A549 (cell line): ENCODE data around the gene PHKB. TPM values are rescaled to one million over a fixed set of nuclear protein-coding genes. Genes with fewer than 3 reads are reported as not detected.

Experiments used
- ATAC-seq, 2 experiments: fragments of 200-7000 bp in 1 of 2; fragments of >200 bp in 1 of 2; cut with Nextera tagmentation in 1 of 2; cut with Tn5 transposase in 1 of 2; 3 replicates each; pipeline versions ENCODE4 v1.8.0 to v1.9.1; 2018 to 2020; ENCODE audit warnings: mild to moderate bottlenecking in 1 of 2, moderate library complexity in 1 of 2
- CTCF ChIA-PET: fragments of 300-600 bp; sonication (Branson Sonifier 250); formaldehyde crosslinking; extraction: SDS; loops from one replicate; lab custom pipeline; 2021; ENCODE audit warnings: antibody characterized with exemption, inconsistent platforms; lab: Yijun Ruan, JAX
- POLR2A ChIA-PET: fragments of 350-600 bp; formaldehyde crosslinking; extraction: SDS; loops from one replicate; lab custom pipeline; 2021; ENCODE audit warnings: antibody characterized with exemption, inconsistent platforms; lab: Yijun Ruan, JAX
- DNase-seq, 2 experiments: peaks; one replicate each; pipeline versions ENCODE4 v3.0.0 to v3.0.0-alpha.2; 2011 to 2016; ENCODE audit warnings: low read depth in 1 of 2, low spot score in 1 of 2
- FAIRE-seq: peaks from 2 replicates; lab custom pipeline; 2011; peaks lifted over from hg19 to GRCh38; lab: Jason Lieb, UNC
- H3K27ac ChIP-seq, 2 experiments: fragments of >200 bp; sonication (Bioruptor Twin); formaldehyde crosslinking; 3 replicates each; pipeline ENCODE4 v1.5.1; 2016 to 2017
- H3K4me1 ChIP-seq: fragments of >200 bp; sonication (Bioruptor Twin); formaldehyde crosslinking; 3 replicates; pipeline ENCODE4 v1.6.1; 2016
- H3K4me2 ChIP-seq: fragments of >200 bp; sonication (Bioruptor Twin); formaldehyde crosslinking; 3 replicates; pipeline ENCODE4 v1.6.1; 2016
- H3K4me3 ChIP-seq: fragments of >200 bp; sonication (Bioruptor Twin); formaldehyde crosslinking; 3 replicates; pipeline ENCODE4 v1.5.1; 2016
- H3K9me3 ChIP-seq: fragments of >200 bp; sonication (Bioruptor Twin); formaldehyde crosslinking; 3 replicates; pipeline ENCODE4 v1.6.1; 2016
- ATOH8 ChIP-seq: fragments of 250-450 bp; sonication (Bioruptor Pico); IDR thresholded peaks from 2 replicates; pipeline ENCODE4 v1.5.0; 2020; ENCODE audit warnings: low read depth, mild to moderate bottlenecking, moderate library complexity
- BCL3 ChIP-seq: fragments of >200 bp; sonication (Bioruptor Twin); formaldehyde crosslinking; IDR thresholded peaks from 3 replicates; pipeline ENCODE4 v1.6.1; 2016
- BHLHE40 ChIP-seq: IDR thresholded peaks from 2 replicates; pipeline ENCODE4 v1.6.1; 2012; ENCODE audit warnings: low read depth, low read length, inconsistent platforms
- CBX8 ChIP-seq: fragments of 200-600 bp; sonication (generic); IDR thresholded peaks from 2 replicates; pipeline ENCODE4 v1.6.1; 2016
- CHD2 ChIP-seq: fragments of 150-350 bp; IDR thresholded peaks from 2 replicates; pipeline ENCODE4 v1.6.1; 2014; ENCODE audit warnings: low read length; ENCODE audit not compliant: partially characterized antibody
- EHF ChIP-seq: fragments of 250-450 bp; sonication (Bioruptor Pico); IDR thresholded peaks from 2 replicates; pipeline ENCODE4 v1.5.0; 2020; ENCODE audit warnings: mild to moderate bottlenecking
- EP300 ChIP-seq, 2 experiments: fragments of >200 bp; sonication (Bioruptor Twin); formaldehyde crosslinking; IDR thresholded peaks; 2 replicates in 1 of 2; 3 replicates in 1 of 2; pipeline ENCODE4 v1.6.1; 2016 to 2017
- FOSB ChIP-seq: fragments of 250-450 bp; sonication (Bioruptor Pico); IDR thresholded peaks from 2 replicates; pipeline ENCODE4 v1.5.0; 2020; ENCODE audit warnings: mild to moderate bottlenecking, moderate library complexity
- FOSL2 ChIP-seq, 2 experiments: fragments of 450-650 bp in 1 of 2; fragments of >200 bp in 1 of 2; sonication (Bioruptor Twin) in 1 of 2; formaldehyde crosslinking; IDR thresholded peaks; 2 replicates each; pipeline versions ENCODE4 v1.5.0 to v1.6.1; 2016 to 2020; ENCODE audit warnings: mild to moderate bottlenecking in 1 of 2, moderate library complexity in 1 of 2
- HDAC2 ChIP-seq: fragments of 200-600 bp; sonication (generic); IDR thresholded peaks from 2 replicates; pipeline ENCODE4 v1.6.1; 2016
- HOXB13 ChIP-seq: fragments of 250-450 bp; sonication (Bioruptor Pico); IDR thresholded peaks from 2 replicates; pipeline ENCODE4 v1.5.0; 2020; ENCODE audit warnings: low read depth, mild to moderate bottlenecking, moderate library complexity
- JUNB ChIP-seq: fragments of >200 bp; sonication (Bioruptor Twin); formaldehyde crosslinking; IDR thresholded peaks from 2 replicates; pipeline ENCODE4 v1.6.1; 2016
- NR3C1 ChIP-seq: fragments of >200 bp; sonication (Bioruptor Twin); formaldehyde crosslinking; IDR thresholded peaks from 3 replicates; pipeline ENCODE4 v1.6.1; 2017
- SMC3 ChIP-seq: fragments of >200 bp; sonication (Bioruptor Twin); formaldehyde crosslinking; IDR thresholded peaks from 3 replicates; pipeline ENCODE4 v1.6.1; 2018; ENCODE audit warnings: inconsistent platforms
- SREBF2 ChIP-seq: fragments of 450-650 bp; IDR thresholded peaks from 2 replicates; pipeline ENCODE4 v1.6.1; 2014; ENCODE audit warnings: mild to moderate bottlenecking, moderate library complexity
- ZC3H11A ChIP-seq: fragments of 450-650 bp; IDR thresholded peaks from 2 replicates; pipeline ENCODE4 v1.6.1; 2014; ENCODE audit warnings: antibody characterized with exemption, mild to moderate bottlenecking
- WGBS: methylation state at CpG from one replicate; pipeline ENCODE4 v1.1.6; 2017; ENCODE audit errors: missing lambda C conversion rate; 5-methylcytosine and 5-hydroxymethylcytosine counted together
- polyA plus RNA-seq, 4 experiments: library from polyadenylated mRNA; depleted of rRNA in 3 of 4; stranded (reverse); fragments of >200 nt; fragmentation: RNase III in 1 of 4; extraction: RNeasy Plus Mini Kit Qiagen cat#74134 plus additional on column Dnase treatment in 1 of 4; gene quantifications; 2 replicates in 3 of 4; 3 replicates in 1 of 4; pipeline ENCODE4 v1.2.3, GENCODE V29; 2011 to 2017
- TF ChIP-seq, protein P1 (sequence below): fragments of >200 bp; sonication (Bioruptor Twin); formaldehyde crosslinking; IDR thresholded peaks from 3 replicates; pipeline ENCODE4 v1.5.1; 2016
- TF ChIP-seq, protein P2 (sequence below): fragments of 250-450 bp; sonication (Bioruptor Pico); IDR thresholded peaks from 2 replicates; pipeline ENCODE4 v1.5.0; 2021; ENCODE audit warnings: mild to moderate bottlenecking, moderate library complexity, borderline replicate concordance
- TF ChIP-seq, protein P3 (sequence below): IDR thresholded peaks from 2 replicates; pipeline ENCODE4 v1.6.1; 2012; ENCODE audit warnings: low read depth, borderline replicate concordance

The PHKB gene
- polyA plus RNA-seq, 2 of the 4 experiments (the other 2 are of a cell fraction) = 33.2 to 96.8 TPM

- no peak for TF ChIP-seq BHLHE40
- TF ChIP-seq, protein P1, sequence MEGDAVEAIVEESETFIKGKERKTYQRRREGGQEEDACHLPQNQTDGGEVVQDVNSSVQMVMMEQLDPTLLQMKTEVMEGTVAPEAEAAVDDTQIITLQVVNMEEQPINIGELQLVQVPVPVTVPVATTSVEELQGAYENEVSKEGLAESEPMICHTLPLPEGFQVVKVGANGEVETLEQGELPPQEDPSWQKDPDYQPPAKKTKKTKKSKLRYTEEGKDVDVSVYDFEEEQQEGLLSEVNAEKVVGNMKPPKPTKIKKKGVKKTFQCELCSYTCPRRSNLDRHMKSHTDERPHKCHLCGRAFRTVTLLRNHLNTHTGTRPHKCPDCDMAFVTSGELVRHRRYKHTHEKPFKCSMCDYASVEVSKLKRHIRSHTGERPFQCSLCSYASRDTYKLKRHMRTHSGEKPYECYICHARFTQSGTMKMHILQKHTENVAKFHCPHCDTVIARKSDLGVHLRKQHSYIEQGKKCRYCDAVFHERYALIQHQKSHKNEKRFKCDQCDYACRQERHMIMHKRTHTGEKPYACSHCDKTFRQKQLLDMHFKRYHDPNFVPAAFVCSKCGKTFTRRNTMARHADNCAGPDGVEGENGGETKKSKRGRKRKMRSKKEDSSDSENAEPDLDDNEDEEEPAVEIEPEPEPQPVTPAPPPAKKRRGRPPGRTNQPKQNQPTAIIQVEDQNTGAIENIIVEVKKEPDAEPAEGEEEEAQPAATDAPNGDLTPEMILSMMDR = no peak
- peak; percentile 55 for TF ChIP-seq ZC3H11A
- TF ChIP-seq, all 56 proteins: peak for 1
- Histone ChIP-seq H3K4me3 (no peak overlapping the region), H3K9me3 (no peaks in the 10 kb centered on the region), H3K4me2 (no peak overlapping the region), H3K27ac (no peak overlapping the region), H3K4me1 (no peaks in the 10 kb centered on the region)
- DNase-seq (no peak), ATAC-seq (no peak), FAIRE-seq (no peak)
- POLR2A ChIA-PET = no interaction called here
- WGBS = over 99% methylated on average over 4 of the region's 4 CpGs
- CTCF ChIA-PET = interaction anchor here (0.7 kb wide), 1 partner anchor 196 kb away, joined by 3 read pairs; no protein-coding TSS in a partner anchor
Measured at GRCh38 chr16:47646914-47647313, 185.8 kb downstream of the PHKB start.

DNA sequence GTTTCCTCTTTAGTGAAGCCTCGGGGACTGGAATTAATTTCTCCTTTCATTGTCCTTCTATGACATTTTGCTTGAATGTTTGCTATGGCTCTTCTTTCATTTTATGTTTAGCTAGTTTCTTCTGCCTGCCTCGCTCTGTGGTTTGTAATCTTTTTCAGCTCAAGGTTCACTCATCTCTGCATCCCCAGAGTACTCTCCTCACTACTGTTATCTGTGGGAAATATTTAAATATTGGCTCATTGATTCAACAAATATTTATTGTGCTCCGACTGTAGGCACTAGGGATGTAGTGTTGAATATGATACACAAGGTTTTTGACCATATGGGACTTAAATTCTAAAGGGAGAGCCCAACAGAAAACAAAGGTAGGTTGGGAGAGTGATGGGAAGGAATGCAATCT, 195.9 kb downstream of the PHKB start:
- FAIRE-seq = no peak
- Histone ChIP-seq H3K9me3 (no peaks in the 10 kb centered on the region), H3K4me2 (no peak overlapping the region), H3K4me3 (no peak overlapping the region), H3K27ac (no peak overlapping the region), H3K4me1 (no peaks in the 10 kb centered on the region)
- POLR2A ChIA-PET = no interaction called here
- no peak for ATAC-seq
- CTCF ChIA-PET = no interaction called here
- TF ChIP-seq CBX8 (no peak), SMC3 (no peak), JUNB (no peak), ATOH8 (no peak), FOSB (no peak), HDAC2 (no peak), EP300 (IDR thresholded peaks at IDR 0.05) (no peak), CHD2 (no peak), FOSL2 (IDR thresholded peaks at IDR 0.05) (no peak), FOSL2 (CRISPR knock-in tag; IDR thresholded peaks at IDR 0.05) (no peak), NR3C1 (no peak), HOXB13 (CRISPR knock-in tag) (no peak), EHF (CRISPR knock-in tag) (no peak), SREBF2 (no peak), BCL3 (no peak)
- TF ChIP-seq, protein P2, sequence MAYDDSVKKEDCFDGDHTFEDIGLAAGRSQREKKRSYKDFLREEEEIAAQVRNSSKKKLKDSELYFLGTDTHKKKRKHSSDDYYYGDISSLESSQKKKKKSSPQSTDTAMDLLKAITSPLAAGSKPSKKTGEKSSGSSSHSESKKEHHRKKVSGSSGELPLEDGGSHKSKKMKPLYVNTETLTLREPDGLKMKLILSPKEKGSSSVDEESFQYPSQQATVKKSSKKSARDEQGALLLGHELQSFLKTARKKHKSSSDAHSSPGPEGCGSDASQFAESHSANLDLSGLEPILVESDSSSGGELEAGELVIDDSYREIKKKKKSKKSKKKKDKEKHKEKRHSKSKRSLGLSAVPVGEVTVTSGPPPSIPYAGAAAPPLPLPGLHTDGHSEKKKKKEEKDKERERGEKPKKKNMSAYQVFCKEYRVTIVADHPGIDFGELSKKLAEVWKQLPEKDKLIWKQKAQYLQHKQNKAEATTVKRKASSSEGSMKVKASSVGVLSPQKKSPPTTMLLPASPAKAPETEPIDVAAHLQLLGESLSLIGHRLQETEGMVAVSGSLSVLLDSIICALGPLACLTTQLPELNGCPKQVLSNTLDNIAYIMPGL (CRISPR knock-in tag) = no peak
- TF ChIP-seq, protein P3, sequence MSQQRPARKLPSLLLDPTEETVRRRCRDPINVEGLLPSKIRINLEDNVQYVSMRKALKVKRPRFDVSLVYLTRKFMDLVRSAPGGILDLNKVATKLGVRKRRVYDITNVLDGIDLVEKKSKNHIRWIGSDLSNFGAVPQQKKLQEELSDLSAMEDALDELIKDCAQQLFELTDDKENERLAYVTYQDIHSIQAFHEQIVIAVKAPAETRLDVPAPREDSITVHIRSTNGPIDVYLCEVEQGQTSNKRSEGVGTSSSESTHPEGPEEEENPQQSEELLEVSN = no peak
- 72% methylated on average over 3 of the region's 3 CpGs for WGBS
- no peak for DNase-seq
